GM21529 (cell line): Measurements from ENCODE around the gene TACR1.

Experiments
- ATAC-seq: cut with Tn5 transposase; IDR thresholded peaks from one replicate; pipeline ENCODE4 v1.9.1; 2021; ENCODE audit not compliant: unreplicated experiment

The TACR1 gene

DNA sequence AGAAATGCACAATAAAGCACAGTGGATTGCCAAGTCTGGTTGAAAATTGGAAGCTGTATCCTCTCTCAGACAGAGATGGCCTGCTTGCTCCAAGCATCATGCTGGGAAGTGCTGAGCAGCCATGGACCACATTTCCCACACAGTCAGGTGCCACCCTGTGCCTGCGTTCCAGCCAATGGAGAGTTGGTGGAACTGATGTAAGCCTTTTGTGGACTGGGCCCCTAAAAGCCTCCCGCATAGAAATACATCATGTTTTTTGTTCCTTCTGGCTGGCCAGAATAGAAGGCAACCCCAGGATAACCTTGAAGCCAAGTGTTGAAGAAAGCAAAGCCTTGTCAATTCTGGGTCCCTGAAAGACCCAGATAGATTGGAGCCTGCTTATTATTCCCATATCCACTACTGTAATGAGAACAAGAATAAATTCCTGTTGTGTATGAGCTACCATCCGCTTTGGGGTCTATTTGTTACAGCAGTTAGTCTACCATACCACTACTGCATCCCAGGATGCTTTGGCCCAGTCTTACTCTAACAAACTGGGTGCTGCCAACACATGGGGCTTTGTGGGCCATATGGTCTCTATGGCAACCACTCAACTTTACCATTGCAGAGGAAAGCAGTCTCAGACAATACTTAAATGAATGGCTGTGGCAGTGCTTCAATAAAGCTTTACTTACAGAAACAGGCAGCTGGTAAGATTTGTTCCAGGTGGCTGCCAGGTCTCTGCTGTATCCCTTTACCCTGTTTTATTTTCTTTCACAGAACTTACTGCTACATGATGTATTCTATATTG lies 175.5 kb downstream of the TACR1 start:
- ATAC-seq: no peak

DNA sequence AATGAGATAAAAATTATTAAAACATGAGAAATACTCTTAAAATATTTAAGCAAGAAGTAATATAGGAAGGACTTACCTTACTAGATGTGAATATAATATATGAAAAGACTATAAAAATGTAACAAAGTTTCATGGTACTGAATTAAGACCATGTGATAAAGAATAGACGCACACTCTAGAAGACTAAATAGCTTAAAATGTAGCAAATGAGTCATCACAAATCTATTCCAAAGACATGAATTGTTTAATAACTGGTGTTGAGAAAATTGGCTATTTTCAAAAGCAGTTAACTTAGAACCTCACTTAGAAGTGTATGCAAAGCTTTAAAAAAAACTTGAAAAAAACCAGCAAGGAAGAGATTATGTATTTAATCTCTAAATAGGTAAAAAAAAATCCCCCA lies 176.8 kb downstream of the TACR1 start:
- ATAC-seq: no peak

DNA sequence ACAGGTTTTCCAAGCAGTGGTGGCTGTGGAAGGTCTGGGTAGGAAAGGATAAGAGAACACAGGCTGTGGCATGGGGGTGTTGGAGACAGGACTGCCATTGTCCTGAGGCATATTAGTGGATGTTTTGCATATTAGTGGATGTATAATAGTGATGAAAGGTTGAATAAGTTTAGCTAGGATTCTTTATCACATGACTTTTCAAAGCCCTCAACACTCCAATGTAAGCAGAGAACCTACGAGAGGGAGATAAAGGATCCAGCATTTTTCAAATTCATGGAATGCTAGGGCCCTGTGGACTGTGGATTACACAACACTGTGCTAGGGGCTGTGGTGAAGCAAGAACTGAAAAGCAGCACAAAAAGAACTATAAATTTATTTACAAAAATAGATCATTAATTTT lies 177.6 kb downstream of the TACR1 start:
- ATAC-seq: no peak

DNA sequence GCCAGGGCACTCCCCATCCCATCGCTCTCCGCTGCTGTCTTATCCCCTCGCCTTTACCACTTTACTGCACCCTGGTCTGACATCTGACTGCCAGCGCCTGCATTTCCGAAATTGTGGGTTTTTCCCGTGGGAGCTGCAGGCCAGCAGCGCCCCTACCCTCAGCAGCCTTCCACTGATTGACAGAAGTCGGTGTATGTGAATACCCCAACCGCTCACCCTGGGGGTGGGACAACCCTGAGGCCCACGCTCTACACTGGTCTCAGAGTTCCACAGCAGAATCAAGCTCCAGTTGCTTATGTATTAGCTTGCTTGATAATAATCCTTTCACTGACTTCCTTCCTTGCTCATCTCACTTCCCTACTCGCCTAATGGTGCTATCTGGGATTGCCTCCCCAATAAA lies 178.8 kb downstream of the TACR1 start:
- ATAC-seq: no peak

DNA sequence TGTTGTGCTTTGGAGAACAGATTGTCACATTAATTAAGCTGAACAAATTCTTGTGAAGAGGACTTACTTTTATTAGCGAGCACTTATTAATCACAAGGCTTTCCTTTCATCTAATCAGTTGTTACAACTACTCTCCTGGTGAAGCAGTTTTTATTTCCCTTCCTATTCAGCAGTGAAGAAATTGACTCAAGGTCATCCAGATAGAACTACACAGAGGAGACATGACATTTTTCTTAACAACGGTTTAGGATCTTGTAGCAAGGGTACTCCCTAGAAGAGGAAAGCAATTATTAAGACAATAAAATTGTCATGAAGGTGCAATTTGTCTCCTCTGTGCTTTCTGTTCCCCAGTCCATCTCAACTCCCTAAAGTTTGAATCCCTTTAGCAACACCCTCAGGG lies 179.5 kb downstream of the TACR1 start:
- no peak for ATAC-seq

DNA sequence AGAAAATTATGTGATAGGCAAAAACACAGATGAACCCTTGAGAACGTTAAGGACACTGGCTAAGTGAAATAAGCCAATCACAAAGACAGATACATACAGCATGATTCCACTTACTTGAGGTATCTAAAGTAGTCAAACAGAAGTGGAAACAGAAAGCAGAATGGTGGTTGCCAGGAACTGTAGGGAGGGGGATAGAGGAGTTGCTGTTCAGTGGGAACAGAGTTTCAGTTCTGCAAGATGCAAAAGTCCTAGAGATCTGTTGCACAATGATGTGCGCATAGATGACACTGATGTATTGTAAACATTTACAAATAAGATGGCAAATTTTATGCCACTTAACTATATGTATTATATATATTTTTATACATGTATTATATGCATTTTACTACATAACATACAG lies 181.2 kb downstream of the TACR1 start:
- no peak for ATAC-seq

DNA sequence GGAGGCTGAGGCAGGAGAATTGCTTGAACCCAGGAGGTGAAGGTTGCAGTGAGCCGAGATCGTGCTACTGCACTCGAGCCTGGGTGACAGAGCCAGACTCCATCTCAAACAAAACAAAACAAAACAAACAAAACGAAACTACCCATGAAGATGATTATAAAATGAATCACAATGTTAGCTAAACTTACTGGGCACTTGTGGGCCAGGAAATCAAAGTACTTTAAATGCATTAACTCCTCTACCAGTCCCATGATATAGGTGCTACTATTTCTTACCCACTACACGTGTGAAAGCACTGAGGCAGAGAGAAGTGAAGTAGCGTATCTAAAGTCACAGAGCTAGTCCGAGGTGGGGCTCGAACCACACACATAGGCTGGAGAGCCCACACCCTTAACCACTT lies 187.2 kb downstream of the TACR1 start:
- no peak for ATAC-seq

DNA sequence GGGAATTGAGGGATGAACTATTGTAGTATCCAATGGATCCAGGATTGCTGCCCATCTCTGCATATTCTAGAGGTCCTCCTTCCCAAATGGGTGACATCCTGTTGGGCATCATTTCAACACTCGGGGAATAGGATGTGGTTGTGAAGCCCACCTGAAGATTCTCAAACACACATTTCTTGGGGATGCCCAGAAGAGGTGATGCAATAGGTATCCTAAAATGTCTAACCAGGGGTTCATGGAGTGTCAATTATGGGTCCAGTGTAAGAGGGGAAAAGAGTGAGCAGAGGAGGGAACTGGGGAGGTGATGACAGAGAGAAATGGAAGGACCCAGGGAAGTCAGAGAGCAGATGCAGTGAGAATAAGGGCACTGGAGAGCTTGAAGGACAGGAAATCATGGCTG lies 188.7 kb downstream of the TACR1 start:
- ATAC-seq: no peak

DNA sequence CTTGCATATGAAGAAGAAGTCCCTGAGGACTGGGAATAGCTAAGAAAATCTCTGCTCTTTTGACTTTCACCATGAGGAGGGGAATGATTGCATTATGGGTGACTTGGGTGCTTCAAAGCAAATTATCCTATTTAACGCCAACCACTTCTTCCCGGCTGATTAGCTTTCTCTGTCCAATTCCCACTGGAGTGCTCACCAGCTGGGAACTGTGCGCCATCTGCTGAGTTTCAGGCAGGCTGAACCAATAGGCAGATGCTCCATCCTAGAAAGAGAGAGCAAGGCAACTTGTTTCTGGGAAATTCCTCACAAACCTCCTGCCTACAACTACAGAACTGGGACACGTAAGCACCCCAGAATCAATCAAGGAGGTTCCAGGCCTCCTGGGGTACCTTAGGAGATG lies 191.5 kb downstream of the TACR1 start:
- ATAC-seq: no peak

DNA sequence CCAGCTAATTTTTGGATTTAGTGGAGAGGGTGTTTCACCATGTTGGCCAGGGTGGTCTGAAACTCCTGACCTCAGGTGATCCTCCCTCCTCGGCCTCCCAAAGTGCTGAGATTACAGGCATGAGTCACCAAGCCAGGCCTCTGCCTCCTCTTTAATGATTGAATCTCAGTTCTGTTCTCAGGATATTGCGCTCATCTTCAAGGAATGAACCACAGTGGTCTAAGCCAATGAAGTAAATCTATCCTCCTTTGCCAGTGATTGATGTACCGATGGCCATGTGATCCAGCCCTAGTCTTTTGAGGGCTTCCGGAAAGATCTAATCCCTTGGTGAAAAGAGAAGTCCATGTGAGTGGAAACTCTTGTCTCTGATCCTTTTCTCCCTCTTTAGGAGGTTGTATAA lies 192.3 kb downstream of the TACR1 start:
- no peak for ATAC-seq

DNA sequence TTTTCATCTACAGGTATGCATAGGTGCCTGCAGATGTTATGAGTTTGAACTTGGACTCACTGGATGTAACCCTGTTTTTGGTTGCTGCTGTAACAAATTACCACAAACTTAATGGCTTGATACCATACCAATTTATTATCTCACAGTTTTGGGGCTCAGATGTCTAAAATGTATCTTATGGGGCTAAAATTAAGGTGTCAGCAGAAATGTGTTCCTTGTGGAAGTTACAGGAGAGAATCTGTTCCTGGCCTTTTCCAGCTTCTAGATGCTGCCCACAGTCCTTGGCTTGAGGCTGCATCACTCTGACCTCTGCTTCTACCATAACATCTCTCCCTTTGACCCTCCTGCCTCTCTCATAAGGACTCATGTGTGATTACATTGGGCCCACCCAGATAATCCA lies 193.3 kb downstream of the TACR1 start:
- no peak for ATAC-seq

DNA sequence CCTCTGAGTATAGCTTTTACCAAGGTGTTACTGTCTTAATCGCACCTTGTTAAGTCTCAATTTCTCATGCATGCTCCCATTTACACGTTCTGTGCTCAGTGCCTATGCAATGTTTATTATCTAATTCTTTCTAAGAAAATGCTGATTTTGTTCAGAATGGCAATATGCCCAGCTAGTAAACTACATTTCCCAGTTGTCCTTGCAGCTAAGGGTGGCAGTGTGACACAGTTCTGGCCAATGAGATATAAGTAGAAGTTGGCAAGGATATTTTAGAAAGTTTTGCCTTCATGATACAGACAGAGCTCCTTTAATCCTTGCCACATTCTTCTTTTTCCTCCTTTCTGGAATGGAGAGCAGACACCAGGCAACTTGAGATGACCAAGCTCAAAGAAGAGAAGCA lies 195.5 kb downstream of the TACR1 start:
- no peak for ATAC-seq

DNA sequence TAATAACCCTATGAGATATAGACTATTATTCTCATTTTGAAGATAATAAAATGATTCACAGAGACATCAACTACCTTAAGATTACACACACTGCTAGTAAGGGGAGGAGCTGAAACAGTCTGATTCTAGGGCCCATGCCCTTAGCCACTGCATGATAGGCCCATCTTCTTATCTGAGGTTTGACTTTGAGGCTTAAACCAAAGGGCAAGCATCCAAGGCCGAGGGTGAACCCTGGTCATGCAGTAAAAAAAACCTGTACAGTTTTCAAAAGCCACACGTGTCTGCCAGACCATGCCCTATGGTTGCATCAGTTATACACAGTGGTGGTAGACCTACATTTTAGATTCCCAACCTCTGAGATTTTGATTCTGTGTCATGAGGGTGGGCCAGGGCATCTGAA lies 196.0 kb downstream of the TACR1 start:
- no peak for ATAC-seq

DNA sequence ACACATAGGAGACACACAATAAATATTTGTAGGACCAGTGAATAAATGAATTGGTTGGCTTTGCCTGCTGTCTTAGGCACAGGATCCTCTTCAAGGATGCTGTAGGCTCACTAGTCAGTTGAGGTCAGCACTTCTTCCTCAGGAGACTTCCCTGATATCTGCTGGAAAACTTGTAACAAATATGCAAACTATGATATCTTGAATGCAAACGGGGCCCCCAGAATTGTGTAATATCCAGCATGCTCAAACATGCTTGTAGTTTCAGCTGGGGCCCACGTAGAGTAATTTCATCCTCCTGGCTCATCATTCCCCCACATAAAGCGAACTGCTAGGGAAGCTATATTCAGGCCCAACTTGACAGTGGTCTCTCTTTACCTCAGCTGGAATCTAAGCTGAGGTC lies 197.3 kb downstream of the TACR1 start:
- no peak for ATAC-seq

DNA sequence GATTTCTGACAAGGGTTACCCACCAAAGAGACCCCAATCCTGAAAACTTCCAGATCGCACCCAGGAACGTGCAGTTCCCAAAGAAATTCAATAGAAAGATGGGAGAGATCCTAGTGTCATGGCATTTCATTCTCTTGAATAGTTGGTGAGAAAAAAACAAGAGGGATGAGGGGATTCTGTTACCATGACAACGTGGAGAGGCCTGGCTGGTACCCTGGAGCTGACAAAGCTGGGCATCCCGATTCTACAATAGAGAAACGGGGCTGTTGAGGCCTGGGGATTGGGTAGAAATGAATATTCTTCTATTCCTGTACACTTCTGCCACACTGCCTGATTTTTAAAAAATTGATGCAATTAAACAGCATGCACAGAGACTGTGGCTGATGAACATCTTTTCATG lies 199.9 kb downstream of the TACR1 start:
- no peak for ATAC-seq
